HG03439 (cell line): ENCODE data around the gene UBE2E2.
"Not testable (repeated sequence)": the region's sequence is repeated elsewhere in the genome, so short reads cannot be mapped to it uniquely, and the experiment has no call there.

Source experiments
- ATAC-seq: cut with Tn5 transposase; IDR thresholded peaks from one replicate; pipeline ENCODE4 v1.9.1; 2021; ENCODE audit warnings: mild to moderate bottlenecking, moderate library complexity; ENCODE audit not compliant: unreplicated experiment

The UBE2E2 gene

DNA sequence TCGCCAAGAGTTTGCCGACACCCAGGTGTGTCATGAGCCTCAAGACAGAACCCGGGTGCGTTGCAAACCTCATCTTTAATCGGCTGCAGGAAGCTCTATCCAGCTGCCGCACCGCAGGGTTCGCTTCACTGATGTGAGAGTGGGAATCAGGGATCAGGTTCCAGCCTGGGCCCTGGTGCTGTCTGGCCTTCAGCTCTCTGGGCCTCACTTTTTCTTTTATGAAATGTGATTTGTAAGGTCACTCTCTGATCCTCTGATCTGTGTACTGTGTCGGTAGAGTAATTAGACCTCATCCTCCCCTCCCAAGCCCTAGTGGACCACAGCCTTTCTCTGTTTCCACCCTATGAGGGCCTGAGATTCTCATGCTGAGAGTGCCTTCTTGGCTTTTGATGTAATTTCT, 399.8 kb downstream of the UBE2E2 start:
- ATAC-seq = no peak

DNA sequence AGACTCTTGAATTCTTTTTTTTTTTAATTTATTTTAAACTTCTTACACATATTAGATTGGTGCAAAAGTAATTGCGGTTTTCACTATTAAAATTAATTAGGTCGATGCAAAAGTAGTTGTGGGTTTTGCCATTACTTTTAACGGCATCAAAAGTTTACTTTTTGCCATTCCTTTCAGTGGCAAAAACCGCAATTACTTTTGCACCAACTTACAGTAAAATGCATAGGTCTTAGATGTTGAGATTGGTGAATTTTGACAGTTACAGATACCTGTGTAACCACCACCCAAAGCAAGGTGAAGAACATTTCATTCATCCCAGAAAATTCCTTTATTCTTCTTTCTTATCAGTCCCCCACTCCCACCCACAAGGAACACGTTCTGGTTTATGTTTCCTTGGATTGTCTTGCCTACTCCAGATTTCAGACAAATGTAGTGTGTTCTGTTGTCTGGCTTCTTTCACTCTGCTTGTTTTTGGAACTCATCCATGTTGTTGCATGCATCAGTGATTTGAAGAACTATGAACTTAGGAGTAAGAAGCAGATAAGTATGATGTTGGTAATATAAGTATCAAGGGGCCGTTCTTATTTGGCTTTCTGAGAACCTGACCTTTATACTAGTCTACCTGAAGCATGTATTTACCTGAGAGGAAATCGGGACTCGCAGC, 404.2 kb downstream of the UBE2E2 start:
- no peak for ATAC-seq

DNA sequence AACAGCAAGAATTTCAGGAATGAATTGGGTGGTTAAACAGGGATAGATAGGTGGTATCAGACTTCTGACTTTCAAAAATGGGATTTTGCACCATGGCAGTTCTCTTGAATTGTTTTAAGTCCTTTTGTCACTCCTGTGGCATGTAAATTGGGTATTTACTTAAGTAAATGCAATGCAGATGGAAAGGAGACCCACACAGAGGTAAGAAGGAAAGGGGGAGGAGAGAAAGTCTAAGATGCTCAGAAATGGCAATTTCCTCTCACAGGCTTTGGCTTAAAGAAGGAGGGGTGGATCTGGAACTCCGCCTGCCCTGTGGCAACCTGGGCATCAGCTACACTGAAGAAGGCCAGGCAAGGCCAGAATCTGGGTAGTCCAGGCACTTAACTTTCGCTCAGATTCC, 405.5 kb downstream of the UBE2E2 start:
- no peak for ATAC-seq

DNA sequence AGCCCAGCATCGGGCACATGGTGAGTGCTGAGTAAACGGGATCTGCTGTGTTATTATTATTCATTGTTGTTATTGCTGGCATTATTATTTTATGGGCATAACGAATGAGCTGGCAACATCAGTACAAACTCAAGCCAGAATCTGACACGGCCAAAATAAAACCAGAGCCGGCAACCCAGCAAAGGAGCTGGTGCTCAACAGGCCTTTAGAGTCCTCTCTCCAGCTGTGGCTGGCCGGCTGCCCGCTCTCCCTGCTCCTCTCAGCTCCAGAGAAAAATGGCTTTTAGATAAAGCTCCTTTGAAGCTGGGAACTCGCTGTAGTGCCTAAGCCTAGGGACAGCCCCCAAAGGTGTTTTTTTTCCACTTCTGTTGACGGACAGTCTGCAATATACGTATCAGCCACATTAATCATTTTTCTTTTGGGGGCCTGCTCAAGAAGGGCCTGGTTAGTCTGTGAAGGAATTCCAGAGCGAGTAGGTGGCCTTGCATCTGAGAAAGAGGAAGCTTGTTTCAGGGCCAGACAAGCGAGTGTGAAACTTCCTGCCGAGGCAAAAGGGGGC, 408.7 kb downstream of the UBE2E2 start:
- no peak for ATAC-seq

DNA sequence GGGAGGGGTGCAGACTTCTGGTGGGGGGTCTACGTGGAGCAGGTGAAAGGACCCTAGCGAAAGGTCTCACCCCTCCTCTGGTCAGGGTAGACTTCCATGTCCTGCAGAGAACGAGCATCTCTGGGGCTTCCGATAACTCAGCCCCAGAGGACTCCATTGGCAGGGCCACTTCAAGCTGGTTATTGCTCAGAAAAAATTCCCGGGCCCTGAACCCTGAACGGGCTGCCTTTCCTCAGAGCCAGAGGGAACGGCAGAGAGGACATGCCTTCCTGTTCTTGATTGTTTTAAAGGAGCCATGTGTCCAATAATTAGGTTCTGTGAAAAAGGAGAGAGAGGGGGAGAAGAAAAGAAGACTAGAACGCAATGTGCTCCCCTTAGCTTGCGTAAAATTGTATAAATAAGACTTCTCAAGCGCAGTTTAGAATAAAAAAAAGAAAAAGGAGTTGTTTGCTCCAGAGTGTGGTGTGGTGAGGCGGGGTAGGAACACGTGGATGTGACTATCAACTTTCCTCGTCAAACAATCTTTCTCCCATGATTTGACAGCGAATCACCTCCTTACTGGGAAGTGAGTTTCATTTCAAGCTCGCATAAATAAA, 409.3 kb downstream of the UBE2E2 start:
- no peak for ATAC-seq

DNA sequence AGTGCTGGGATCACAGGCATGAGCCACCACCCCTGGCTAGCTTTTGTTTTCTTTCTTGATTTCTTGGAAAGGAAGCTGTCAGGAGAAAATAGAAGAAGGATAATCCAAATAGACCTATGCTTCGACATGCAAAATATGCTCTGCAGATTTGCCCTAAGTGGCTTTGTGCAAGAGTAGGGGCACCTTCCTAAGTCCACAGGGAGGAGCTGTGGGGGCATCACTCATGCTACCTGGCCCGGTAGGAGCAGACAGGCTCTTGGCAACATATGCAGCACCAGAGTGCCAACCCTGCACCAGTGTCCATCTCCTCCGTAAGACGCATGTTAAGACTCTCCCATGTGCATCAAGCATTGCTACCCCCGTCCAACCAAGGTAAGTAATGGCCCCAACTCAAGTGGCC, 411.9 kb downstream of the UBE2E2 start:
- no peak for ATAC-seq

DNA sequence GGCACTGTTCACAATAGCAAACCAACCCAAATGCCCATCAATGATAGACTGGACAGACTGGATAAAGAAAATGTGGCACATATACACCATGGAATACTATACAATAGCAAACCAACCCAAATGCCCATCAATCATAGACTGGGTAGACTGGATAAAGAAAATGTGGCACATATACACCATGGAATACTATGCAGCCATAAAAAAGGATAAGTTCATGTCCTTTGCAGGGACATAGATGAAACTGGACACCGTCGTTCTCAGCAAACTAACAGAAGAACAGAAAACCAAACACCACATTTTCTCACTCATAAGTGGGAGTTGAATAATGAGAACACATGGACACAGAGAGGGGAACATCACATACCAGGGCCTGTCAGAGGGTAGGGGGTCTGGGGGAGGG, 415.3 kb downstream of the UBE2E2 start:
- ATAC-seq = not testable (repeated sequence)

DNA sequence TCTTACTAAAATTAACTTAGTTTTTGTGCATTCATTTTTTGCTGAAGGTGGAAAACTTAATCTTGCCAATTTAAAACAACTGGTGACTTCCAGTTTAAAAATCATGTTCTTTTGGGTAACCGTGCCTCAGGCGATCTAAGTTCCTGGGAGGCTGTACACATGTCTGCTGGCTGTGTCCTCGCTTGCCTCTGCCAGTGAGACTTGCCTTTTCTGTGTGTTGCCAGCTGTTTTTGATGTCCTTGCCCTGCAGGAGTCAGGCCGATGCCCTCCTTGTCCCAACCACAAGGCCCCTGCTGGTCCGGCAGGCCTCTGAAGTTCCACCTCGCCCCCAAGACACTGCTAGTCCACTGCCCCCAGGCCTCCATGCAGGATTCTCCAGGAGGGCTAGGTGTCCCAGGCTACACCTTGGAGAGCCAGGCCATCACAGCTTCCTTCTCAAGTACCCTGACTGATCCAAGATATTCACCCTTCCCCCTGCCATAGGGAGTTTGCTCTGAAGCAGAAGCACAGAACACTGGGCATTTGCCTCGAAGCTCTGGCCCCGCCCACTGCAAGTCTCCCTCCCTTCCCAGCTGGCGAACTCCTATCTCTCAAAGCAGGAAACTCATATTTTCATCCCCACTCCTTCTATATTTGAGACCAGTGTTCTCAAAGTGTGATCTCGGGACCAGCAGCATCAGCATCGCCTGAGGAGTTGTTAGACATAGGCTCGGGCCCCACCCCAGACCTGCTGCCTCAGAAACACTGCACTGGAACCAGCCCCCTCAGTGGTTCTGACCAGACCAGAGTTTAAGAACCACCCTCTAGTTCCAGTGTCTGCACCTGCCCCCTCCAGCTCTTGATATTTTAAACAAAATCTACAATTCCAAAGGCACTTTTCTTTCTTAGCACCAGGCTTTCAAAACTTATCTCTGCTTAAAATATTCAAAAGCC, 416.8 kb downstream of the UBE2E2 start:
- no peak for ATAC-seq

DNA sequence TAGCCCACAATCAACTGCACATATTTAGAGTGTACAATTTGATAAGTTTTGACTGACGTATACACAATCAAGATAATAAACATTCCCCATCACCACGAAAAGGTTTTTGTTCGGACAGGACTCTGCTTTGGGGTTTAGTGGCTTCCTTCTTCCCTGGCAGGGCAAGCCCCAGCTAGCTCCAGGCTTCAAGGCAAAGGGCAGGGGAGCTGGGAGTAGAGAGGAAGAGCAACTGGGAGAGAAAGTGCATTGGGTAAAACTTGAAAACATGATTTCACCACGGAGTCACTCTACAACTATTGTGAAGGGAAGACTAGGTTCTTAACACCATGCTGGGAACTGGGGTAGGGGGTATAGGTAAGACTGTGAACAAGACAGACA, 417.5 kb downstream of the UBE2E2 start:
- no peak for ATAC-seq

DNA sequence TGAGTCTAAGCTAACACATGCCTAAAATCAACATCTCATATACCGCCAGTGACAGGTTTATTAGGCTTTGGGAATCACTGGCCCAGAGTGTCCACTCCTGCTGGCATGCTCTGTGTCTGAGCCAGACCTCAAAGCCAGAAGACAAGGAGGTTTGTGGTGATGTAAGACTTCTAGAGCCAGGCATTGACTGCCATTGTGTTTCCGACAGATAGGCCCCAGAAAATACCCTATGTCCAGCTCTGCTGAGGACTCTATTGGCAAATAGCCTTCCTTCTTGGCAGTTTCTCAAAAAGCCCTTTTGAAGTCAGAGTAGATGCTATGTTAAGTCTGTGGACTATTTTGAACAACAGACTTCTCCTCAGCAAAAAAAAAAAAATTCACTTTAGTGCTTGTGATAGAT, 420.7 kb downstream of the UBE2E2 start:
- no peak for ATAC-seq

DNA sequence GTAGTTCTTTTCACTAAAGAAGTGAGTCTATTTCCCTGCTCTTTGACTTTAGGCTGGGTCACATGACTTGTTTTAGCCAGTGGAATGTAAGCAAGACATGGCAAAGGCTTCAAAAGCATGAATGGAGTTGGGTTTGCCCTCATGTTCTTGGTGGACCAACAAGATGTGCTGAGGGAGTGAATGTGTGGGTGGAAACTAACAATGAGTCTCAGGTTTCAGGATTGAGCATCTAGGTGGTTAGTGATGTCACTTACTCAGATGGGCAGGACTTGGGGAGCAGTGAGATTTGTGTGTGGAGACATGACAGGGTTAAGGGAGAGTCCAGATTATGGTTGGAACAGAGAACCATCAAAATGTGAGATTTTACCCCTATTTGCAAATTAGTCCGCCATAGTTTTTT, 421.2 kb downstream of the UBE2E2 start:
- no peak for ATAC-seq

DNA sequence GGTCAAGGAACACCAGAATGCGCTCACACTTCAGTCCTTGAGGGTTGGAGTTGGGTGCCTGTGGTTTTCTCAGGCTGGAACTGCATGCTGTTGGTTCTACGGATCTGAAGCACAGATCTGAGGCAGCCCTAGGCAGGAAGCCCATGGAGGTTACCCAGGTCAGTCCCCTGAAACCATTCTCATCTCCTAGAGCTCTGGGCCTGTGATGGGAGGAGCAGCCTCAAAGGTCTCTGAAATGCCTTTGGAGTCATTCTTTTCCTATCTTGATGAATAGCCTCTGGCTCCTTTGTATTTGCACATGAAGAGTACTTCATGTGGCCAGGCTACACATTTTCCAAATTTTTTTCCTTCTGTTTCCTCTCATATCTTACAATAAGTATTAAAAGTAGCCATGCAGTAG, 423.3 kb downstream of the UBE2E2 start:
- no peak for ATAC-seq

DNA sequence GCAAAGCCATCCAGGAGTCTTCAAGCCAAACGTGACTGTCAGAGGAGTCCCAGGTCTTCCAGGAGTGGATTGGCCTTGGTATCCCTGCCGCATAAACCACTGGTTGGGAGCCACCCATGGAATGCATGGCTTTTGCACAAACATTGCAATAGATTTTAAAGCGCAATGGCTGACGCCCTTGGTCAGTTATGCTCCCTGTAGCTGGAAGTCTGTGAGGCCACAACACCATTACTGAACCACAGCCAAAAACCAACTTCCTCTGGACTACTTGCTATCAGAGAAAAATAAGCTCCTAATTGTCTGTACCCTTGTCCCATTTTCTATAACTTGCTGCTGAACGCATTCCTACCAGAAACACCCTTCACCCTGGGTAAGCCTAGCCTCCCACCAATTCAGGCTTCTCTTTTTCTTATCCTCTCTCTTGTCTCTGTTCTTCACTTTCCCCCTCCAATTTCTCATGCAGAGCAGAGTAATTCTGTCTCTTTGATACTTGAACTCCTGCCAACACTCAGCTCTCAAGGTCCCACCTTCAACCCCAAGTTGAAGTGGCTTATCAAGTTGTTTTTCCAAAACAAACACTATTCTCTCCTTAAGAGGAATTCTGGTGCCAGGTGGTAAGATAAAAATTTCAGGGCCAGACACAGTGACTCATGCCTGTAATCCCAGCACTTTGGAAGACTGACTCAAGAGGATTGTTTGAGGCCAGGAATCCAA, 426.2 kb downstream of the UBE2E2 start:
- ATAC-seq = no peak

DNA sequence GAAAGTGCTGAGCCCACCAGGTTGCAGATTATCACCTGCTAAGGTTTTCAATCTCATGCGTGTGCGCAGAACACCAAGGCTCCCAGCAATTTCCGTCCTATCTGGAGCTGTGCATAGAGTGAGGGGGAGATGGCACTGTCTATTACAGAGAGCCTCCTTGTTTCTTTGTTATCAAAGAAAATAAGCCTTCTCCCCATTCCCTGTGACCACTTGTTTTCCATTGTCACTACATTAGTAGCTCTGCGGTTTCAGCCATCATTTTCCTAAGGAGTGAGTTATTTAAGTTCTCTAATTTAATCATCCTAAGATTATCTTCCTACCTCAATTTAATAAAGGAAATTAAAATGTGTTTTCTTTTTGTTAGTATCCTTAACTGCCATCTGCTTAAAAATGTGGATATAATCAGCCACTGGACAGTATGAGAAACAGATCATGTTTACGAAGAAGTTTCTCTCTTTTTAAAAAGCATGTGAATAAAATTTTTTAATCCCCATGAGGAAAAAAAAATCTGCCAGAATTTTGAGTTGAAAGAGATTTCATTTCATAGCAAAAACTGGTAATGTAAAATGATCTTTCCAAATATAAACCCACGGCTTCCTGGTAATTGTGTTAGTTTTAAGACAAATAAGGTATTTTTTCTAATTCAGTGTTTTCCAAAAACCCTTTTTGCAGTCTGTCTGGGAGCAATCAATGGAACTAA, 430.3 kb downstream of the UBE2E2 start:
- no peak for ATAC-seq

DNA sequence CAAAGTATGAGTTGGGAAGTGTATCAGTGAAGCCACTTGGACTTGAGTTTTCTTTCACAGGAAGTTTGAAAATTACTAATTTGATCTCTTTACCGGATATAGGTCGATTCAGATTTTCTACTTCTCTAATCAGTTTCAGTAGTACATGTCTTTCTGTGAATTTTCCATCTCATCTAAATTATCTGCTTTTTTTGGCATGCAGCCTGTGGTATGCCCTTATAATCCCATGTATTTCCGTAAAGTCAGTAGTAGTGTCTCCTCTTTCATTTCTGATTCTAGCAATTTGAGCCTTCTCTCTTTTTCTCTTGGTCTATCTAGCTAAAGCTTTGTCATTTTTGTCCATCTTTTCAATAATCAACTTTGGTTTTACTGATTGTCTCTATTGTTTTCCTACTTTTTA, 434.2 kb downstream of the UBE2E2 start:
- no peak for ATAC-seq

DNA sequence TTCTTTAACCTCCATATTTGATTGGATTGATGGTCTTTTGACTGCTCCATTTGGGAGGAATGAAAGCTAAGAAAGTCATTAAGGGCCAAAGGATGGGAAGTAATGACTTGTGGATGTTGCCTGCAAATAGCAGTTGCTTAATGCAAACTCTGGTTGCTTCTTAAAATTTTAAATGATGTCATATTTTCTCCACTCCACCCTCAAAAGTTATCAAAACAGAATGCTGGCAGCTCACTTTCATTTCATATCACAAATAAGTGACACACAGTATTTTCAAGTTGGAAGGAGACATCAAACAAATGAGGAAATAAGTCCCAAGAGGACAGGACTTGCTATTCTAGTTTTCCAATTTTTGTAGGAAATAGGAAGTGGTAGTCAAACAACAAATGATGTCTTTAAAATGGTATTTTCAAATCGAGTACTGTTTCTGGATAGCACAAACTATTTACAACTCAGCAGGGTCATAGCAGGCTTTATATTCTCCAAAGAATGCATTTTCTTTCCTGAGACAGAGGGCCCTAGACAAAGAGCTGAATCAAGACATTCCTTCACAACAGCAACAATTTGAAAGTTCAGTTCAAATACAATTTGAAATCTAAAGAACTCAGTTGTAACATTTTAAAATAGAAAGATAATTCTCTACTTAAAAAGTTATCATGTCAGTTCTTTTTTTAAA, 437.5 kb downstream of the UBE2E2 start:
- no peak for ATAC-seq
